ENCODE results near the gene ARHGAP26. TPM values are rescaled to one million over a fixed set of nuclear protein-coding genes. Genes with fewer than 3 reads are reported as not detected.

Gene ARHGAP26
- polyA plus RNA-seq, 1 donor from 2014 or later = 0.83 TPM

DNA sequence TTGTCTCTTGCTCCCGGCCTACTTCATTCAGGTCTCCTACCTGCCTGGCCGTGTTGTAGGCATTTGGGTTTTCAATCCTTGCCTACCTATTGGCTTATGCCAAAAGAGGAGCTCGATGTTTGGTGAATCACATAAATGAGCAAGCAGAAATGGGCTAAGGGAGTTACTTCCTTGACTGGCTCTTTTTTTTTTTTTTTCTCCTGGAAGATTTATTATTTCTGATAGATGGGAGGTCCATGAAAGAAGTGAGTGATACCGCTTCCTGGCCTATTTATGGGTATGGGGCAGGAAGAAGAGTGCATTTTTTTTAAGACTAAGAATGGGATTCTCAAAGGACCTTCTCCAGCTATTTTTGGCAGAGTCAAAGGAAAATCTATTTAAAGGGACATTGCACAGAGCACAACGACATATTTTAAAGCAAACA is 294.1 kb downstream of the ARHGAP26 start:
- H4K20me1 ChIP-seq (ENCODE audit: insufficient read depth) = no peaks in the 10 kb centered on the region
- no peak overlapping the region for H3K27ac ChIP-seq (ENCODE audit: low read length)
- no peaks in the 10 kb centered on the region for H3F3A ChIP-seq (ENCODE audit: insufficient read depth, low read length, poor library complexity, severe bottlenecking)
- H3K9me2 ChIP-seq (ENCODE audit: insufficient read depth, low read length) = no peaks in the 10 kb centered on the region
- H3K27me3 ChIP-seq (ENCODE audit: insufficient read depth, low read depth, low read length) = no peaks in the 10 kb centered on the region
- no peak overlapping the region for H3K4me3 ChIP-seq (ENCODE audit: low read length)
- H3K79me2 ChIP-seq (replicated peaks; ENCODE audit: insufficient read depth, low read length) = no peaks in the 10 kb centered on the region
- H3K9ac ChIP-seq (ENCODE audit: low read length) = no peak overlapping the region
- TF ChIP-seq, protein P1, sequence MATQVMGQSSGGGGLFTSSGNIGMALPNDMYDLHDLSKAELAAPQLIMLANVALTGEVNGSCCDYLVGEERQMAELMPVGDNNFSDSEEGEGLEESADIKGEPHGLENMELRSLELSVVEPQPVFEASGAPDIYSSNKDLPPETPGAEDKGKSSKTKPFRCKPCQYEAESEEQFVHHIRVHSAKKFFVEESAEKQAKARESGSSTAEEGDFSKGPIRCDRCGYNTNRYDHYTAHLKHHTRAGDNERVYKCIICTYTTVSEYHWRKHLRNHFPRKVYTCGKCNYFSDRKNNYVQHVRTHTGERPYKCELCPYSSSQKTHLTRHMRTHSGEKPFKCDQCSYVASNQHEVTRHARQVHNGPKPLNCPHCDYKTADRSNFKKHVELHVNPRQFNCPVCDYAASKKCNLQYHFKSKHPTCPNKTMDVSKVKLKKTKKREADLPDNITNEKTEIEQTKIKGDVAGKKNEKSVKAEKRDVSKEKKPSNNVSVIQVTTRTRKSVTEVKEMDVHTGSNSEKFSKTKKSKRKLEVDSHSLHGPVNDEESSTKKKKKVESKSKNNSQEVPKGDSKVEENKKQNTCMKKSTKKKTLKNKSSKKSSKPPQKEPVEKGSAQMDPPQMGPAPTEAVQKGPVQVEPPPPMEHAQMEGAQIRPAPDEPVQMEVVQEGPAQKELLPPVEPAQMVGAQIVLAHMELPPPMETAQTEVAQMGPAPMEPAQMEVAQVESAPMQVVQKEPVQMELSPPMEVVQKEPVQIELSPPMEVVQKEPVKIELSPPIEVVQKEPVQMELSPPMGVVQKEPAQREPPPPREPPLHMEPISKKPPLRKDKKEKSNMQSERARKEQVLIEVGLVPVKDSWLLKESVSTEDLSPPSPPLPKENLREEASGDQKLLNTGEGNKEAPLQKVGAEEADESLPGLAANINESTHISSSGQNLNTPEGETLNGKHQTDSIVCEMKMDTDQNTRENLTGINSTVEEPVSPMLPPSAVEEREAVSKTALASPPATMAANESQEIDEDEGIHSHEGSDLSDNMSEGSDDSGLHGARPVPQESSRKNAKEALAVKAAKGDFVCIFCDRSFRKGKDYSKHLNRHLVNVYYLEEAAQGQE (IDR thresholded peaks at IDR 0.05; ENCODE audit: borderline replicate concordance) = no peak
- TF ChIP-seq TAF1 (IDR thresholded peaks at IDR 0.05; ENCODE audit: low read depth) = no peak
- TF ChIP-seq MXI1 (conservative IDR thresholded peaks at IDR 0.05; ENCODE audit: poor library complexity, severe bottlenecking) = no peak
- no peak for TF ChIP-seq CTCF (IDR thresholded peaks at IDR 0.05; ENCODE audit: poor library complexity, severe bottlenecking)
- TF ChIP-seq POLR2AphosphoS5 (IDR thresholded peaks at IDR 0.05) = no peak
- TF ChIP-seq EZH2 (IDR thresholded peaks at IDR 0.05; ENCODE audit: borderline replicate concordance, insufficient read depth, low read length, poor library complexity, severe bottlenecking) = no peak
- TF ChIP-seq EP300 (conservative IDR thresholded peaks at IDR 0.05; ENCODE audit: poor library complexity, severe bottlenecking) = no peak
- TF ChIP-seq SMC3 (conservative IDR thresholded peaks at IDR 0.05; ENCODE audit: poor library complexity) = no peak
- no peak for TF ChIP-seq RAD21 (conservative IDR thresholded peaks at IDR 0.05)
- no peaks in the 10 kb centered on the region for H3K36me3 ChIP-seq (ENCODE audit: insufficient read depth, low read length)
- no peak overlapping the region for H3K4me2 ChIP-seq (ENCODE audit: low read length)
- no peak overlapping the region for H2AFZ ChIP-seq (ENCODE audit: low read depth, low read length)
- H3K9me3 ChIP-seq (ENCODE audit: low read length) = no peaks in the 10 kb centered on the region

GRCh38 chr5:143064676-143065075 is 294.5 kb downstream of the ARHGAP26 start:
- Histone ChIP-seq H3F3A (ENCODE audit: insufficient read depth, low read length, poor library complexity, severe bottlenecking) (no peaks in the 10 kb centered on the region), H3K79me2 (replicated peaks; ENCODE audit: insufficient read depth, low read length) (no peaks in the 10 kb centered on the region), H3K36me3 (ENCODE audit: insufficient read depth, low read length) (no peaks in the 10 kb centered on the region), H3K4me3 (ENCODE audit: low read length) (no peak overlapping the region), H3K9me2 (ENCODE audit: insufficient read depth, low read length) (no peaks in the 10 kb centered on the region), H3K9ac (ENCODE audit: low read length) (no peak overlapping the region), H3K27ac (ENCODE audit: low read length) (no peak overlapping the region), H3K4me2 (ENCODE audit: low read length) (no peak overlapping the region), H3K9me3 (ENCODE audit: low read length) (no peaks in the 10 kb centered on the region), H2AFZ (ENCODE audit: low read depth, low read length) (no peak overlapping the region), H4K20me1 (ENCODE audit: insufficient read depth) (no peaks in the 10 kb centered on the region), H3K27me3 (ENCODE audit: insufficient read depth, low read depth, low read length) (no peaks in the 10 kb centered on the region)
- TF ChIP-seq RAD21 (conservative IDR thresholded peaks at IDR 0.05) = no peak
- TF ChIP-seq, protein P1 (IDR thresholded peaks at IDR 0.05; ENCODE audit: borderline replicate concordance) = no peak
- no peak for TF ChIP-seq MXI1 (conservative IDR thresholded peaks at IDR 0.05; ENCODE audit: poor library complexity, severe bottlenecking)
- no peak for TF ChIP-seq POLR2AphosphoS5 (IDR thresholded peaks at IDR 0.05)
- TF ChIP-seq EZH2 (IDR thresholded peaks at IDR 0.05; ENCODE audit: borderline replicate concordance, insufficient read depth, low read length, poor library complexity, severe bottlenecking) = no peak
- TF ChIP-seq TAF1 (IDR thresholded peaks at IDR 0.05; ENCODE audit: low read depth) = no peak
- TF ChIP-seq EP300 (conservative IDR thresholded peaks at IDR 0.05; ENCODE audit: poor library complexity, severe bottlenecking) = no peak
- TF ChIP-seq CTCF (IDR thresholded peaks at IDR 0.05; ENCODE audit: poor library complexity, severe bottlenecking) = no peak
- no peak for TF ChIP-seq SMC3 (conservative IDR thresholded peaks at IDR 0.05; ENCODE audit: poor library complexity)
